ENCODE measurements around the gene TMEM87A.

TMEM87A gene

GRCh38 chr15:42273900-42274701 is 868 bp upstream of the TMEM87A start:
- H3K4me3 ChIP-seq (ENCODE audit: low read depth, low read length) = peak overlapping the region; percentile 71
- in situ Hi-C loops (cut with HindIII; ENCODE audit: low sequenced_read_pairs) = loop anchor here (25.0 kb wide), 1 partner anchor 163 kb away; no protein-coding TSS in a partner anchor
- DNase-seq (ENCODE audit: low read depth) = no peak
- no peak for TF ChIP-seq CTCF (IDR thresholded peaks at IDR 0.05; ENCODE audit: low read depth, low read length, missing control alignments)

- no peak for TF ChIP-seq CTCF (IDR thresholded peaks at IDR 0.05; ENCODE audit: low read depth, low read length, missing control alignments)
- in situ Hi-C loops (cut with HindIII; ENCODE audit: low sequenced_read_pairs) = loop anchor here (25.0 kb wide), 1 partner anchor 166 kb away; no protein-coding TSS in a partner anchor
- H3K4me3 ChIP-seq (ENCODE audit: low read depth, low read length) = no peak overlapping the region
- DNase-seq (ENCODE audit: low read depth) = no peak
These were observed 2.2 kb downstream of the TMEM87A start for GRCh38 chr15:42270996-42271395.

DNA sequence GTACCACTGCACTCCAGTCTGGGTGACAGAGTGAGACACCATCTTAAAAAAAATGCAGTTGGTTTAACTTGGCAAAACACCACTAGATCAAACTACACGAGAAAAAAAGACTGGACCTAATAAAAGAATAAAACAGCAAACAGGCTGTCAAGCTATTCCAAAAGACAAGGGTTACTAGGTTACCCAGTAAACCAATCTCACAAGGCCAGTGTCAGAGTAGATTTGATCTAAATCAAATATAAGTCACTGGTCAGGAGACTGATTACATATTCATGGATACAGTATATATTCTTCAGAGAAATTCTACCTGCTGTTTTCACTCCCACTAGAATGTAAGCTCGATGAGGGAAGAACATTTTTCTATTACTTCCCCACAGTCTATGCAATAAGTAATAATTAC is 2.7 kb downstream of the TMEM87A start:
- in situ Hi-C loops (cut with HindIII; ENCODE audit: low sequenced_read_pairs) = loop anchor here (25.0 kb wide), 1 partner anchor 167 kb away; no protein-coding TSS in a partner anchor
- no peak for DNase-seq (ENCODE audit: low read depth)

GRCh38 chr15:42267286-42267685 is 5.9 kb downstream of the TMEM87A start:
- in situ Hi-C loops (cut with HindIII; ENCODE audit: low sequenced_read_pairs) = loop anchor here (25.0 kb wide), 1 partner anchor 170 kb away; no protein-coding TSS in a partner anchor
- no peak for TF ChIP-seq CTCF (IDR thresholded peaks at IDR 0.05; ENCODE audit: low read depth, low read length, missing control alignments)
- no peak for DNase-seq (ENCODE audit: low read depth)
- H3K4me3 ChIP-seq (ENCODE audit: low read depth, low read length) = no peak overlapping the region

More for the DNA sequence above, 2.7 kb downstream of the TMEM87A start:
- no peak overlapping the region for H3K4me3 ChIP-seq (ENCODE audit: low read depth, low read length)
- no peak for TF ChIP-seq CTCF (IDR thresholded peaks at IDR 0.05; ENCODE audit: low read depth, low read length, missing control alignments)

- no peak for TF ChIP-seq CTCF (IDR thresholded peaks at IDR 0.05; ENCODE audit: low read depth, low read length, missing control alignments)
- no peak overlapping the region for H3K4me3 ChIP-seq (ENCODE audit: low read depth, low read length)
- in situ Hi-C loops (cut with HindIII; ENCODE audit: low sequenced_read_pairs) = loop anchor here (25.0 kb wide), 1 partner anchor 173 kb away; no protein-coding TSS in a partner anchor
These were observed 8.4 kb downstream of the TMEM87A start for GRCh38 chr15:42264795-42265194.

DNA sequence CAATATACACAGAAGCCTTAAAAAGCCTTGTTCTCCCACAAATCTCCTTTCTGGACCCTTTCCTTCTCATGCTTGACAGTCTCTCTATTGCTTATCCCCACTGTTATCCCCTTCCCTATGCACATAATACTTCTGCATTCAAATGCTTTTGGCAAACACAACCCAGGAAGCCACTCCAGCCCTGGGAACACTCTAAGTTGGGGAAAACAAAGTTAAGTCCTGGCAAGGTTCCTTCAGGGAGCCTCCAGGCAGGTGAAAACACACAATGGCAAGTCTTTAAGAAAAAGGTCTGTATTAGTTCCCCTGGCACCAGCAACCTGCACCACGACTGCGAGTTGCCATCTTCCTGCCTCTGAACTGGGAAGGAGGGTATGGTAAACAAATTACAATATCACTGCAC is 19.9 kb downstream of the TMEM87A start:
- in situ Hi-C loops (cut with HindIII; ENCODE audit: low sequenced_read_pairs) = loop anchor here (25.0 kb wide), 1 partner anchor 184 kb away; no protein-coding TSS in a partner anchor
- DNase-seq (ENCODE audit: low read depth) = no peak
- H3K4me3 ChIP-seq (ENCODE audit: low read depth, low read length) = no peak overlapping the region
- TF ChIP-seq CTCF (IDR thresholded peaks at IDR 0.05; ENCODE audit: low read depth, low read length, missing control alignments) = no peak

More at GRCh38 chr15:42264795-42265194, 8.4 kb downstream of the TMEM87A start:
- no peak for DNase-seq (ENCODE audit: low read depth)

Data from astrocyte of the cerebellum (primary cell).